GM12892 (cell line): ENCODE results near the gene GMNN.

Source experiments
- POLR2A ChIP-seq: IDR thresholded peaks from 2 replicates; pipeline ENCODE4 v1.6.1; 2011; ENCODE audit warnings: low read depth, low read length, control low read depth
- TAF1 ChIP-seq: IDR thresholded peaks from 2 replicates; pipeline ENCODE4 v1.6.1; 2011; ENCODE audit warnings: low read depth, mild to moderate bottlenecking, control low read depth, low read length, borderline replicate concordance

- TF ChIP-seq POLR2A (no peak), TAF1 (no peak)
Observed at GRCh38 chr6:24752503-24752902, 22.2 kb upstream of the GMNN start.
